Measurements from ENCODE around the gene C17orf75.
"Not testable (repeated sequence)": the region's sequence is repeated elsewhere in the genome, so short reads cannot be mapped to it uniquely, and the experiment has no call there.

Gene C17orf75

DNA sequence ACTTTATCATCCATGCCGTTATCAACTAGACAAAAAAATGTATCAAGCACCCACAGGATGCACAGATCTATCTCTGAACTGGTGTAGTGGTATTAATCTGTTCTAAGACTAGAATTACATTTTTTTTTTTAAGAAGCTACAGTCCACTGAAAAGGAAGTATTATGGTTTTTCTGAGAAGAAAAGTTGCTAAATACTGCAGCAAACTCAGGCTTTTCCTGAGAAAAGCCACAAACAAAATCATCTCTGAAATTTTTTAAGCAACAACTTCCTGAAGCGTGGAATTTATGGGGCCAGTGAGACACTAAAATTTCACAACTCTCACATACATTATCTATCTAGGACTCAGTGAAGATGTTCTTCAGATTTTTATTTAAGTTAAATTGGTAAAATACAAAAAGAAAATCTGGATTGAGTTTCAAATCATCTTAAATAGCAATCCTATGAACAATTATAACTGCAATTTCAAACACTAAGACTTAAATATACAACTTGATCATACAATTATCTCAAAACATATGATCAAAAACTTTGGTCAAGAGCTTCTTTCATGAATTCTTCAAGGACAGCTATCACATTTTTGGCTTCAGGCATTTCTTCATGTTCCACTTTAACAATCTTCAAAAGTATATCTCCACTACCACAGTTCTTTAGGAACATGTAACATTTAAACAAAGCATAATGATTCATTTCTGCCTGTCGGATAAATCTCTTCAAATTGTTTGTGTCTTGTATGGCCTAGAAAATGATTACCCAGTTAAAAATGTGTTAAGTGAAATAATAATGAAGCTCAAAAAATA, 10.5 kb downstream of the C17orf75 start:
- no peak for TF ChIP-seq CTCF (IDR thresholded peaks at IDR 0.05; ENCODE audit: low read depth, low read length, missing control alignments)
- no peak overlapping the region for H3K4me3 ChIP-seq (ENCODE audit: low read depth, low read length)
- DNase-seq (ENCODE audit: low read depth): no peak

DNA sequence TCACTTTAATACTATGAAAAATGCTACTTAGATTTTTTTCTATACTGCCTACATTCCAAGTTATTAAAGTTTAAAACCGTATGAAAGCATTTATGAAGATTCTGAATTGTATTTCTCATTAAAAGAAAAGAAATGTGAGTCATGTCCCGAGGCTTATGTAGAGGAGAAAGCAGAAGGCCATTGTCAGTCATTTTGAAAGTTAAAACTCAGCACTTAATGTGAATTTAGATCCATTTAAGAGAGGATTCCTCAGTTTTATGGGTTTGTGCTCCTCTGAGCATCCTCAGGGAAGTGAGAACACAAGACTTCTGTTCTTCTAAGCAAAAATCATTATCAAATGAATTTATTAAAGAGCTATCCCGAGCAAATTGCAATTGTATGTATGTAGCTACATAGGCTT, 11.8 kb downstream of the C17orf75 start:
- no peak overlapping the region for H3K4me3 ChIP-seq (ENCODE audit: low read depth, low read length)
- no peak for DNase-seq (ENCODE audit: low read depth)
- no peak for TF ChIP-seq CTCF (IDR thresholded peaks at IDR 0.05; ENCODE audit: low read depth, low read length, missing control alignments)

DNA sequence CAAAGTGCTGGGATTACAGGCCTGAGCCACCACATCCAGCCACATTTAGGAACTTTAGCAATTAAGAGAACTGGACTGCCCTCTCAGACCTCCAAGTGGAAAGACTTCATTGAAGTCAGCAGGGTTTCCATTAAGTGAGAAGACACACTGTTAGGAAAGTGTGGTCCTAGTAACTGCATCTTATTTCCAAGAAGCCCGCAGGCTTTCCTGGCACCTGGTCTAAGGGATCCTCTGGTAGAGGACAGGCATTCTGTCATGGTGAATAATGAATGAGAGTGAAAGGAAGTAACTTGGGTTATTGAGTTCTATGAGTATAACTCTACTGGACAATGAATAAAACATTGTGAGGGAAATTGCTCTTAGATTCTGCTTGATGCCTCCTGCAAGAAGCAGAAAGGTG, 14.1 kb downstream of the C17orf75 start:
- DNase-seq (ENCODE audit: low read depth): no peak
- H3K4me3 ChIP-seq (ENCODE audit: low read depth, low read length): no peak overlapping the region
- no peak for TF ChIP-seq CTCF (IDR thresholded peaks at IDR 0.05; ENCODE audit: low read depth, low read length, missing control alignments)

DNA sequence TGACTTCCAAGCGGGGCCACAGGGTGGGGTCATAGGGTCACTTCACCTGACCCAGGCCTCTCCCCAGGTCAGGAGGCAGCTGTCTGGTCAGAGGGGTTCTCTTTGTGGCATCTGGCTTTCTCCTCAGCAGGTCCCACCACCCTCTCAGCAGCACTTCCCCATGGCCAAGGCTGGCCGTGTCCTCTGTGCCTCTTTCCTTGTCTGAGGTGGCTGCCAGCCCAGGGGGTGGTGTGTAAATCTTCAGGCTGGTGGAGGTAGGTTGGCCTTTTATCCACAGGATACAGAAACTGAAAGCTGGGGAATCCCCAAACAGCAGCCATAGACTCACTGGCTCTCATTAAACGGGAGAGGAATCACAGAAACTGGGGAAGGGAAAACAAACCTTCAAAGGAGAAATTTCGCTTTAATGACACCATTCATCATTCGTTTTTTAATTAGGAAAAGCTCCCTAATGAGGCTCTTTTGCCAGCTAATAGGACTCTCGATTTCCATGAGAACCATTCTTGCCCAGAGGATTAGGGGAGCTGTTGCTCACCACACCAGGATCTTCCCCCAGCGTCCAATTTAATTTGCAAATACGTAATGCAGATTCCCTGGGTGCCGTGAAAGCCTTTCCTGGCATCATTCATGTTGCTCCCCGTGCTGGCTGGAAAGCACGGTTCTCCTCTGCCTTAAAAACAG, 18.0 kb downstream of the C17orf75 start:
- no peak overlapping the region for H3K4me3 ChIP-seq (ENCODE audit: low read depth, low read length)
- no peak for DNase-seq (ENCODE audit: low read depth)
- TF ChIP-seq CTCF (IDR thresholded peaks at IDR 0.05; ENCODE audit: low read depth, low read length, missing control alignments): no peak

GRCh38 chr17:32323046-32323445, 18.9 kb downstream of the C17orf75 start:
- no peak for DNase-seq (ENCODE audit: low read depth)
- TF ChIP-seq CTCF (IDR thresholded peaks at IDR 0.05; ENCODE audit: low read depth, low read length, missing control alignments): no peak
- no peak overlapping the region for H3K4me3 ChIP-seq (ENCODE audit: low read depth, low read length)

DNA sequence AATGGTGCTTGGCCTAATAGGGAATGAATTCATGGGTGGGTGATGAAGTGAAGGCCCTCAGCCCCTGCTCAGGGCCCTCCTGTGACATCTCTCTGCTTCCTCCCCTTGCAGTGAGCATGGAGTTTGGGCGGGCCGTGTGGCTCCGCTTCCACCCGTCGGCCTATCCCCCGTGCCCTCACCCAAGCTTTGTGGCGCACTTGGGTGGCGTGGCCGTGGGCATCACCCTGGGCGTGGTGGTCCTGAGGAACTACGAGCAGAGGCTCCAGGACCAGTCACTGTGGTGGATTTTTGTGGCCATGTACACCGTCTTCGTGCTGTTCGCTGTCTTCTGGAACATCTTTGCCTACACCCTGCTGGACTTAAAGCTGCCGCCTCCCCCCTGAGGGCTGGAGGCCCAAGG, 21.1 kb downstream of the C17orf75 start:
- TF ChIP-seq CTCF (IDR thresholded peaks at IDR 0.05; ENCODE audit: low read depth, low read length, missing control alignments): no peak
- no peak overlapping the region for H3K4me3 ChIP-seq (ENCODE audit: low read depth, low read length)
- DNase-seq (ENCODE audit: low read depth): no peak

- not testable (repeated sequence) for DNase-seq (ENCODE audit: low read depth); H3K4me3 ChIP-seq (ENCODE audit: low read depth, low read length)
These were observed 21.9 kb downstream of the C17orf75 start for GRCh38 chr17:32320080-32320479.

Measured in GM12864 (cell line).